Fibroblast of lung (primary cell): ENCODE data around the gene MAP3K4.

Source experiments
- EZH2 ChIP-seq: IDR thresholded peaks from 2 replicates; pipeline ENCODE4 v1.5.1; 2012; ENCODE audit warnings: low read length, control low read depth, mild to moderate bottlenecking; ENCODE audit errors: missing control alignments
- TF ChIP-seq, protein P1 (sequence below), 2 donors: IDR thresholded peaks in 1 of 2; conservative IDR thresholded peaks in 1 of 2; 1 replicate in 1 of 2; 2 replicates in 1 of 2; pipeline ENCODE4 v1.5.1; 2011 to 2012; ENCODE audit warnings: low read length in 2 of 2, control low read depth in 1 of 2, inconsistent platforms in 1 of 2, low read depth in 1 of 2, mild to moderate bottlenecking in 1 of 2

DNA sequence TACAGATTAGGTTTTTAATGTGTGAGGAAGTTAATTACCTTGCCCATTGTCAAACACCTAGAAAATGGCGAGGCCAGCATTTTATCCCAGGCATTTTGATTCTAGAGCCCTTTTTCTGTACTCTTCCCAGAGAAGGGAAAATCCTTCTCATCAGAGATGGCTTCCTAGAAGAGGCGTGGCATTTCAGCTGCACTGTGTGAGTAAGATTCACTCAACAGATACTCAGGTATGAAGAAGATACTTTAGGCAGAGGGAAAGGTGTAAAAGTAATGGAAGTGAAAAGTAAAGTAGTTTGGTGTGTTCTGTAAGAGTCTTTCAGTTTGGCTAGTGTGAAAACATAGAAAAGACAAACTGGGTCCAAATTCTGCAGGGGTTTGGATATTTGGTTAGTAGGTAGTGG is 113.8 kb downstream of the MAP3K4 start:
- TF ChIP-seq EZH2: no peak
- TF ChIP-seq, protein P1, sequence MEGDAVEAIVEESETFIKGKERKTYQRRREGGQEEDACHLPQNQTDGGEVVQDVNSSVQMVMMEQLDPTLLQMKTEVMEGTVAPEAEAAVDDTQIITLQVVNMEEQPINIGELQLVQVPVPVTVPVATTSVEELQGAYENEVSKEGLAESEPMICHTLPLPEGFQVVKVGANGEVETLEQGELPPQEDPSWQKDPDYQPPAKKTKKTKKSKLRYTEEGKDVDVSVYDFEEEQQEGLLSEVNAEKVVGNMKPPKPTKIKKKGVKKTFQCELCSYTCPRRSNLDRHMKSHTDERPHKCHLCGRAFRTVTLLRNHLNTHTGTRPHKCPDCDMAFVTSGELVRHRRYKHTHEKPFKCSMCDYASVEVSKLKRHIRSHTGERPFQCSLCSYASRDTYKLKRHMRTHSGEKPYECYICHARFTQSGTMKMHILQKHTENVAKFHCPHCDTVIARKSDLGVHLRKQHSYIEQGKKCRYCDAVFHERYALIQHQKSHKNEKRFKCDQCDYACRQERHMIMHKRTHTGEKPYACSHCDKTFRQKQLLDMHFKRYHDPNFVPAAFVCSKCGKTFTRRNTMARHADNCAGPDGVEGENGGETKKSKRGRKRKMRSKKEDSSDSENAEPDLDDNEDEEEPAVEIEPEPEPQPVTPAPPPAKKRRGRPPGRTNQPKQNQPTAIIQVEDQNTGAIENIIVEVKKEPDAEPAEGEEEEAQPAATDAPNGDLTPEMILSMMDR (conservative IDR thresholded peaks at IDR 0.05 in 1 of 2, IDR thresholded peaks at IDR 0.05 in 1 of 2; ENCODE audit: low read depth in 1 of 2, low read length in 2 of 2): no peak
